SK-N-SH treated with all-trans-retinoic acid at 6 μM for 48 hours (cell line): ENCODE results near the gene XPNPEP2.
"Not testable (repeated sequence)": the region's sequence is repeated elsewhere in the genome, so short reads cannot be mapped to it uniquely, and the experiment has no call there.

ENCODE experiments used
- ATAC-seq: fragments of 200-7000 bp; cut with Tn5 transposase; 3 replicates; pipeline ENCODE4 v1.9.1; 2020; ENCODE audit warnings: mild to moderate bottlenecking, moderate library complexity
- ARNTL ChIP-seq: fragments of 450-650 bp; formaldehyde crosslinking; IDR thresholded peaks from 2 replicates; pipeline ENCODE4 v1.5.0; 2020; ENCODE audit warnings: low read depth, mild to moderate bottlenecking, moderate library complexity, borderline replicate concordance
- BACH2 ChIP-seq: fragments of 250-450 bp; sonication (Bioruptor Pico); IDR thresholded peaks from 2 replicates; pipeline ENCODE4 v1.9.0; 2021; ENCODE audit warnings: mild to moderate bottlenecking, borderline replicate concordance
- CSDC2 ChIP-seq: fragments of 250-450 bp; sonication (Bioruptor Pico); IDR thresholded peaks from 2 replicates; pipeline ENCODE4 v1.5.0; 2020; ENCODE audit warnings: mild to moderate bottlenecking, moderate library complexity
- ESRRG ChIP-seq: fragments of 250-450 bp; sonication (Bioruptor Pico); IDR thresholded peaks from 2 replicates; pipeline ENCODE4 v1.6.1; 2021; ENCODE audit warnings: mild to moderate bottlenecking
- GLIS3 ChIP-seq: fragments of 250-450 bp; sonication (Bioruptor Pico); IDR thresholded peaks from 2 replicates; pipeline ENCODE4 v1.5.0; 2020; ENCODE audit warnings: mild to moderate bottlenecking, moderate library complexity
- PPARA ChIP-seq: fragments of 250-450 bp; sonication (Bioruptor Pico); IDR thresholded peaks from 2 replicates; pipeline ENCODE4 v1.5.0; 2020; ENCODE audit warnings: mild to moderate bottlenecking, borderline replicate concordance
- RARB ChIP-seq: fragments of 250-450 bp; sonication (Bioruptor Pico); IDR thresholded peaks from 2 replicates; pipeline ENCODE4 v1.8.0; 2021; ENCODE audit warnings: mild to moderate bottlenecking, moderate library complexity
- SNAI2 ChIP-seq: fragments of 250-450 bp; sonication (Bioruptor Pico); IDR thresholded peaks from 2 replicates; pipeline ENCODE4 v1.5.0; 2020; ENCODE audit warnings: mild to moderate bottlenecking, moderate library complexity
- TCF4 ChIP-seq: fragments of 250-450 bp; sonication (Bioruptor Pico); IDR thresholded peaks from 2 replicates; pipeline ENCODE4 v1.8.0; 2021; ENCODE audit warnings: mild to moderate bottlenecking, moderate library complexity, borderline replicate concordance
- TOX ChIP-seq: fragments of 250-450 bp; sonication (Bioruptor Pico); IDR thresholded peaks from 2 replicates; pipeline ENCODE4 v1.8.0; 2021; ENCODE audit warnings: mild to moderate bottlenecking, moderate library complexity, borderline replicate concordance
- ZC3H10 ChIP-seq: fragments of 250-450 bp; sonication (Bioruptor Pico); IDR thresholded peaks from 2 replicates; pipeline ENCODE4 v1.5.1; 2021; ENCODE audit warnings: mild to moderate bottlenecking, moderate library complexity
- ZFP3 ChIP-seq: fragments of 250-450 bp; sonication (Bioruptor Pico); IDR thresholded peaks from 2 replicates; pipeline ENCODE4 v1.5.0; 2020; ENCODE audit warnings: mild to moderate bottlenecking, moderate library complexity
- ZFP30 ChIP-seq: fragments of 450-650 bp; formaldehyde crosslinking; IDR thresholded peaks from 2 replicates; pipeline ENCODE4 v1.5.0; 2022; ENCODE audit warnings: mild to moderate bottlenecking, moderate library complexity
- ZNF565 ChIP-seq: fragments of 450-650 bp; formaldehyde crosslinking; conservative IDR thresholded peaks from 2 replicates; pipeline ENCODE4 v1.5.0; 2020; ENCODE audit warnings: low read depth, mild to moderate bottlenecking, moderate library complexity
- ZNF70 ChIP-seq: fragments of 450-650 bp; formaldehyde crosslinking; IDR thresholded peaks from 2 replicates; pipeline ENCODE4 v1.5.0; 2020; ENCODE audit warnings: mild to moderate bottlenecking, moderate library complexity
- TF ChIP-seq, protein P1 (sequence below): fragments of 250-450 bp; sonication (Bioruptor Pico); IDR thresholded peaks from 2 replicates; pipeline ENCODE4 v1.5.0; 2020; ENCODE audit warnings: mild to moderate bottlenecking, moderate library complexity
- TF ChIP-seq, protein P2 (sequence below): fragments of 250-450 bp; sonication (Bioruptor Pico); IDR thresholded peaks from 2 replicates; pipeline ENCODE4 v1.5.1; 2021; ENCODE audit warnings: mild to moderate bottlenecking, moderate library complexity
- TF ChIP-seq, protein P3 (sequence below): fragments of 250-450 bp; sonication (Bioruptor Pico); IDR thresholded peaks from 2 replicates; pipeline ENCODE4 v1.8.0; 2020; ENCODE audit warnings: mild to moderate bottlenecking, moderate library complexity, borderline replicate concordance

Gene XPNPEP2

DNA sequence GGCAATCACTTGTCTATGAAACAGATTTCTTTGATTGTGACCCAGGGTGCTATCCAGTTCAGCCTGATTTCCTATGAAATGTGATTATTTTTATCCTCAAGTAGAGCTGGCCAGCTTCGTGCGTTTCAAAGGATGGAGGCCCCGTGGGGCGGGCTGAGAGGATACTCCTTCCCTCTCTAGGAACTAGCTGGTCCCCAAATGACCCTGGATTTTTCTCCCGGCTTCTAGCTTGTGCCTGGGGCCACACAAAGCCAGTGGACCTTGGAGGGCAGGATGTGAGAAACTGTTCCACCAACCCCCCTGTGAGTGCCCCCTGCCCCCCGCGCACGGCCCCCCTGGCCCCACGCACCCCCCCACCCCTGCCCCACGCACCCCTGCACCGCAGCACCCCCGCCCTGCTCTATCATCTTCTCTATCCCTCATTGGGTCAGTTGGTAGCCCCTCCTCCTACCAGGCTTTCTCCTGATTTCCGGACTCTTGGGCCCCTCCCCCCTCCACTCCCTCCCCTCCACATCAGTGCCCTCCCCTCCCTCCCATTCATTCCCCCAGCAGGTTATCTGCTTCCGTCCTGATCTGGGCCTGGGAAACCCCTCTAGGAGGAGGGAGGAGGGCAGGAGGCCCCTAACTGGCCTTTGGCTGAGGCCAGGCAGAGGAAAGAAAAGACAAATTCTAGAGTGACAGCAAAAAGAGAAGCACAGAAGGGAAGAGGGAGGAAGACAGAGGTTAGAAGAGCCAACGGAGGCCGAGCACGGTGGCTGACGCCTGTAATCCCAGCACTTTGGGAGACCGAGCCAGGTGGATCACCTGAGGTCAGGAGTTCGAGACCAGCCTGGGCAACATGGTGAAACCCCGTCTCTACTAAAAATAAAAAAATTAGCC, 3.3 kb downstream of the XPNPEP2 start:
- TF ChIP-seq TCF4 (no peak), PPARA (CRISPR knock-in tag) (no peak), RARB (no peak), TOX (CRISPR knock-in tag) (no peak), ZC3H10 (CRISPR knock-in tag) (no peak), ZFP3 (CRISPR knock-in tag) (no peak), ZNF565 (no peak), SNAI2 (CRISPR knock-in tag) (no peak), ZNF70 (CRISPR knock-in tag) (no peak), ESRRG (CRISPR knock-in tag) (no peak)
- TF ChIP-seq, protein P1, sequence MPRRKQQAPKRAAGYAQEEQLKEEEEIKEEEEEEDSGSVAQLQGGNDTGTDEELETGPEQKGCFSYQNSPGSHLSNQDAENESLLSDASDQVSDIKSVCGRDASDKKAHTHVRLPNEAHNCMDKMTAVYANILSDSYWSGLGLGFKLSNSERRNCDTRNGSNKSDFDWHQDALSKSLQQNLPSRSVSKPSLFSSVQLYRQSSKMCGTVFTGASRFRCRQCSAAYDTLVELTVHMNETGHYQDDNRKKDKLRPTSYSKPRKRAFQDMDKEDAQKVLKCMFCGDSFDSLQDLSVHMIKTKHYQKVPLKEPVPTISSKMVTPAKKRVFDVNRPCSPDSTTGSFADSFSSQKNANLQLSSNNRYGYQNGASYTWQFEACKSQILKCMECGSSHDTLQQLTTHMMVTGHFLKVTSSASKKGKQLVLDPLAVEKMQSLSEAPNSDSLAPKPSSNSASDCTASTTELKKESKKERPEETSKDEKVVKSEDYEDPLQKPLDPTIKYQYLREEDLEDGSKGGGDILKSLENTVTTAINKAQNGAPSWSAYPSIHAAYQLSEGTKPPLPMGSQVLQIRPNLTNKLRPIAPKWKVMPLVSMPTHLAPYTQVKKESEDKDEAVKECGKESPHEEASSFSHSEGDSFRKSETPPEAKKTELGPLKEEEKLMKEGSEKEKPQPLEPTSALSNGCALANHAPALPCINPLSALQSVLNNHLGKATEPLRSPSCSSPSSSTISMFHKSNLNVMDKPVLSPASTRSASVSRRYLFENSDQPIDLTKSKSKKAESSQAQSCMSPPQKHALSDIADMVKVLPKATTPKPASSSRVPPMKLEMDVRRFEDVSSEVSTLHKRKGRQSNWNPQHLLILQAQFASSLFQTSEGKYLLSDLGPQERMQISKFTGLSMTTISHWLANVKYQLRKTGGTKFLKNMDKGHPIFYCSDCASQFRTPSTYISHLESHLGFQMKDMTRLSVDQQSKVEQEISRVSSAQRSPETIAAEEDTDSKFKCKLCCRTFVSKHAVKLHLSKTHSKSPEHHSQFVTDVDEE (CRISPR knock-in tag), result no peak
- TF ChIP-seq, protein P2, sequence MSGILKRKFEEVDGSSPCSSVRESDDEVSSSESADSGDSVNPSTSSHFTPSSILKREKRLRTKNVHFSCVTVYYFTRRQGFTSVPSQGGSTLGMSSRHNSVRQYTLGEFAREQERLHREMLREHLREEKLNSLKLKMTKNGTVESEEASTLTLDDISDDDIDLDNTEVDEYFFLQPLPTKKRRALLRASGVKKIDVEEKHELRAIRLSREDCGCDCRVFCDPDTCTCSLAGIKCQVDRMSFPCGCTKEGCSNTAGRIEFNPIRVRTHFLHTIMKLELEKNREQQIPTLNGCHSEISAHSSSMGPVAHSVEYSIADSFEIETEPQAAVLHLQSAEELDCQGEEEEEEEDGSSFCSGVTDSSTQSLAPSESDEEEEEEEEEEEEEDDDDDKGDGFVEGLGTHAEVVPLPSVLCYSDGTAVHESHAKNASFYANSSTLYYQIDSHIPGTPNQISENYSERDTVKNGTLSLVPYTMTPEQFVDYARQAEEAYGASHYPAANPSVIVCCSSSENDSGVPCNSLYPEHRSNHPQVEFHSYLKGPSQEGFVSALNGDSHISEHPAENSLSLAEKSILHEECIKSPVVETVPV (CRISPR knock-in tag), result no peak
- TF ChIP-seq, protein P3, sequence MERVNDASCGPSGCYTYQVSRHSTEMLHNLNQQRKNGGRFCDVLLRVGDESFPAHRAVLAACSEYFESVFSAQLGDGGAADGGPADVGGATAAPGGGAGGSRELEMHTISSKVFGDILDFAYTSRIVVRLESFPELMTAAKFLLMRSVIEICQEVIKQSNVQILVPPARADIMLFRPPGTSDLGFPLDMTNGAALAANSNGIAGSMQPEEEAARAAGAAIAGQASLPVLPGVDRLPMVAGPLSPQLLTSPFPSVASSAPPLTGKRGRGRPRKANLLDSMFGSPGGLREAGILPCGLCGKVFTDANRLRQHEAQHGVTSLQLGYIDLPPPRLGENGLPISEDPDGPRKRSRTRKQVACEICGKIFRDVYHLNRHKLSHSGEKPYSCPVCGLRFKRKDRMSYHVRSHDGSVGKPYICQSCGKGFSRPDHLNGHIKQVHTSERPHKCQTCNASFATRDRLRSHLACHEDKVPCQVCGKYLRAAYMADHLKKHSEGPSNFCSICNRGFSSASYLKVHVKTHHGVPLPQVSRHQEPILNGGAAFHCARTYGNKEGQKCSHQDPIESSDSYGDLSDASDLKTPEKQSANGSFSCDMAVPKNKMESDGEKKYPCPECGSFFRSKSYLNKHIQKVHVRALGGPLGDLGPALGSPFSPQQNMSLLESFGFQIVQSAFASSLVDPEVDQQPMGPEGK (CRISPR knock-in tag), result no peak
- ATAC-seq, result no peak

DNA sequence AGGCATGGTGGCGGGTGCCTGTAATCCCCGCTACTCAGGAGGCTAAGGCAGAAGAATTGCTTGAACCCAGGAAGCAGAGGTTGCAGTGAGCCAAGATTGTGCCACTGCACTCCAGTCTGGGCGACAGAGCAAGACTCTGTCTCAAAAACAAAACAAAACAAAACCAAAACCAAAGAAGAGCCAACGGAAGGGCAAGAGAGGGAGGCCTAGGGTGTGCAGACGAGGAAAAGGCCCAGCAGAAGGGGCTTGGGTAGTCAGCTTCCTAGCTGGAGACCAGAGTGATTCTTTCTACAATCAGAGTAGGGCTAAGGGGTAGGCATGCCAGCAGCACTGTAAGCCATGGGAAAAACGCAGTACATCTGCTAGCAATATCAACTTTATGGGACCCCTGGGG, 4.0 kb downstream of the XPNPEP2 start:
- not testable (repeated sequence) for ATAC-seq

DNA sequence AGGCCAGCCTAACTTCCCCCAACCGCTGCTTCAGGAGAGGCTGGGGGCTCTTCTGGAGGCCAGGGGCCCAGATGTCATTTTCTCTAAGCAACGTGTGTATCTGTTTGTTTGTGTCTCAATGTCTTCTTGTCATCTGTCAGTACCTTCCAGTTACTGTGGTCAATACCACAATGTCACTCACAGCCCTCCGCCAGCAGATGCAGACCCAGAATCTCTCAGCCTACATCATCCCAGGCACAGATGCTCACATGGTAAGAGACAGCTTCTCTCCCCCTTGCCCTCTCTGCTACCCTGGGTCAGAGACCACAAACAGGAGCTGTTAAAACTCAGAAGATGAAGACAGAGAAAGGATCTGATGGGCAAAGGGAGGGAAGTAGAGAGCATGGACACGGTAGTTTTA, 5.0 kb downstream of the XPNPEP2 start:
- TF ChIP-seq SNAI2 (CRISPR knock-in tag) (no peak), BACH2 (CRISPR knock-in tag) (no peak), ZNF565 (no peak), GLIS3 (CRISPR knock-in tag) (no peak), ZFP30 (CRISPR knock-in tag) (no peak), ESRRG (CRISPR knock-in tag) (no peak), PPARA (CRISPR knock-in tag) (no peak), ARNTL (CRISPR knock-in tag) (no peak), CSDC2 (CRISPR knock-in tag) (no peak), RARB (no peak)
- TF ChIP-seq, protein P2 (CRISPR knock-in tag), result no peak
- TF ChIP-seq, protein P3 (CRISPR knock-in tag), result no peak
- no peak for ATAC-seq
